ENCODE measurements around the gene SLC2A6. TPM values are rescaled to one million over a fixed set of nuclear protein-coding genes. Genes with fewer than 3 reads are reported as not detected.

SLC2A6 gene
- total RNA-seq, 1 experiment from 2014 or later = 10.6 TPM

DNA sequence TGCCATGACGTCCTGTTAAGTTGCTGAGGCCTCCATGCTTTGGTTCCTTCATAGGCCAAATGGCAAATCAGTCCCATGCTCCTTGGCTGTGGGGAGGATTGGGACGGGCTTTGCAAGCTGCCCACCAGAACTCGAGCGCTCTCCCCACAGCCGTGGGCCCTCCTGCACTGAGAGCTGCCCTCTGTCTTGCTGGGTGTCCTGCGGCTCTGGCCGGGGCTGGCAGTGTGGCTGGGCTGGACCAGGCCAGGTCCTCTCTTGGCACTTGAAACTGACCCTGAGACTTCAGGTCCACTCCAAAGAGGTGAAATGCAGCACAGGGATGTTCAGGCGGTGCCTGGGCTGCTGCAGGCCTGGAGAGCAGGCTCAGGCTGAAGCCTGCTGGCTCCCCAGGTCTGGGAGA, 38.8 kb upstream of the SLC2A6 start:
- H3K9me3 ChIP-seq (ENCODE audit: low read length) = no peaks in the 10 kb centered on the region
- no peak overlapping the region for H3K27ac ChIP-seq (ENCODE audit: low read length)
- H4K20me1 ChIP-seq (ENCODE audit: insufficient read depth, low read depth, low read length) = no peaks in the 10 kb centered on the region; the same call in 1 of the 2 replicates
- no peak for DNase-seq
- H3K79me2 ChIP-seq (ENCODE audit: low read length) = no peaks in the 10 kb centered on the region
- no peaks in the 10 kb centered on the region for H3K36me3 ChIP-seq (ENCODE audit: insufficient read depth, low read length)
- H3K4me2 ChIP-seq (ENCODE audit: low read depth, low read length, poor library complexity, severe bottlenecking) = no peak overlapping the region
- H3K9me2 ChIP-seq (replicated peaks; ENCODE audit: insufficient read depth, low read length) = no peaks in the 10 kb centered on the region
- no peak overlapping the region for H2AFZ ChIP-seq (ENCODE audit: low read length)
- H3K4me3 ChIP-seq (ENCODE audit: low read length) = no peak overlapping the region
- no peaks in the 10 kb centered on the region for H3K4me1 ChIP-seq (ENCODE audit: low read length)
- H3K9ac ChIP-seq (ENCODE audit: low read length) = no peak overlapping the region
- no peaks in the 10 kb centered on the region for H3K27me3 ChIP-seq (ENCODE audit: low read length)

DNA sequence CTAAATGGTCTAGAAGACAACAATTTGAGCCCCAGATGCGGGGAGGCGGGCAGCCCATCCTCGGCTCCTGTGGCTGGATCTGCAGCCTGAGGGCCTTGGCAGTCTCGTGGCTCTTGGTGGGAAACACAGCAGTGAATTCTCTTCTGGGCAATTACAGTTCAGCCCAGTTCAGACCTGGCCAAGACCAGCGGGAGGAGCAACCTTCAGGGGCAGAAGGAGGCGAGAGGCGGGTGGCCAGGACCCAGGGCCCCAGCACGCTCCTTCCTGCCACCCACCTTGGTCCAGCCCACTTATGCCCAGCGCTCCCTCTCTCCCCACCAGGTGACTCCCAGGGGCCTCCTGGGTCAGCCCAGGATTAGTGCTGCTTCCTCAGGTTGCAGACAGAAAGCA, 38.1 kb upstream of the SLC2A6 start:
- no peaks in the 10 kb centered on the region for H3K36me3 ChIP-seq (ENCODE audit: insufficient read depth, low read length)
- no peaks in the 10 kb centered on the region for H3K27me3 ChIP-seq (ENCODE audit: low read length)
- DNase-seq = no peak

DNA sequence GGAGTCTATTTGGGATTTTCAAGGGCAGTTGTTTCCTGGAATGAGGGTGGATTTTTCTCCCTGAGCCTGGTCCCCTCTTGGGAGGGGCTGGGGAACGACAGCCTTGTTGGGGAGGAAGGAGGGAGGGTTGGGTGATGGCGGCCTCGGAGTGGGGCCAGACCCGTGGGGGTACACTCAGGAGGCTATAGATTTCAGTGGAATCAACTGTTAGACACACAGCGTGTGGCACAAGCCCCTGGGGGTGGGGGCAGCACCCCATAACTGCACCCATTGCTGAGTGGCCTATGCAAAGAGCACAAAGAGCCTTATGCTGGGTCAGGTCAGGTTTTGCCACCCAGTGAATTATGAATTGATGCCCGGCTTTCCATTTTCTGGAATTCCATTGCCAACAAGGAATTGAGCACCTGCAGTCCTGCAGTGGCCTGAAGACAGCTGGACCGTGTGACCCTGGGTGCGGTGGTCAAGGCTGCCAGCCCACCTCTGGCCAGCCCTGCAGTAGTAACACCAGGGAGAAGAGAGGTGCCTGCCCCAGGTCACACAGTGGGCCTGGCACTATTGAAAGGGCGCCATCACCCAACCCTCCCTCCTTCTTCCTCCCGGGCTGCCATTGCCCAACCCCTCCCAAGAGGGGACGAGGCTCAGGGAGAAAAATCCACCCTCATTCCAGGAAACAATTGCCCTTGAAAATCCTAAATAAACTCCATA, 37.5 kb upstream of the SLC2A6 start:
- Histone ChIP-seq H3K27ac (ENCODE audit: low read length) (no peak overlapping the region), H3K9me3 (ENCODE audit: low read length) (no peaks in the 10 kb centered on the region; the same call in 1 of the 2 replicates), H3K4me2 (ENCODE audit: low read depth, low read length, poor library complexity, severe bottlenecking) (no peak overlapping the region), H3K9ac (ENCODE audit: low read length) (no peak overlapping the region), H3K27me3 (ENCODE audit: low read length) (no peaks in the 10 kb centered on the region), H3K79me2 (ENCODE audit: low read length) (no peaks in the 10 kb centered on the region), H4K20me1 (ENCODE audit: insufficient read depth, low read depth, low read length) (no peaks in the 10 kb centered on the region), H2AFZ (ENCODE audit: low read length) (no peak overlapping the region), H3K4me3 (ENCODE audit: low read length) (no peak overlapping the region), H3K9me2 (replicated peaks; ENCODE audit: insufficient read depth, low read length) (no peaks in the 10 kb centered on the region), H3K4me1 (ENCODE audit: low read length) (no peaks in the 10 kb centered on the region), H3K36me3 (ENCODE audit: insufficient read depth, low read length) (no peaks in the 10 kb centered on the region)
- no peak for DNase-seq

More for the DNA sequence above, 38.1 kb upstream of the SLC2A6 start:
- H3K9me3 ChIP-seq (ENCODE audit: low read length) = no peaks in the 10 kb centered on the region; the same call in 1 of the 2 replicates
- H3K9me2 ChIP-seq (replicated peaks; ENCODE audit: insufficient read depth, low read length) = no peaks in the 10 kb centered on the region
- H2AFZ ChIP-seq (ENCODE audit: low read length) = no peak overlapping the region
- H3K4me1 ChIP-seq (ENCODE audit: low read length) = no peaks in the 10 kb centered on the region
- no peak overlapping the region for H3K9ac ChIP-seq (ENCODE audit: low read length)
- H3K4me2 ChIP-seq (ENCODE audit: low read depth, low read length, poor library complexity, severe bottlenecking) = no peak overlapping the region
- no peak overlapping the region for H3K4me3 ChIP-seq (ENCODE audit: low read length)
- H3K79me2 ChIP-seq (ENCODE audit: low read length) = no peaks in the 10 kb centered on the region
- no peak overlapping the region for H3K27ac ChIP-seq (ENCODE audit: low read length)
- H4K20me1 ChIP-seq (ENCODE audit: insufficient read depth, low read depth, low read length) = no peaks in the 10 kb centered on the region; the same call in 1 of the 2 replicates

- DNase-seq = no peak
- no peaks in the 10 kb centered on the region for H3K9me2 ChIP-seq (replicated peaks; ENCODE audit: insufficient read depth, low read length)
- H3K79me2 ChIP-seq (ENCODE audit: low read length) = no peaks in the 10 kb centered on the region
- no peak overlapping the region for H3K4me2 ChIP-seq (ENCODE audit: low read depth, low read length, poor library complexity, severe bottlenecking)
- H3K9me3 ChIP-seq (ENCODE audit: low read length) = no peaks in the 10 kb centered on the region; the same call in 1 of the 2 replicates
- no peaks in the 10 kb centered on the region for H3K36me3 ChIP-seq (ENCODE audit: insufficient read depth, low read length)
- no peaks in the 10 kb centered on the region for H4K20me1 ChIP-seq (ENCODE audit: insufficient read depth, low read depth, low read length)
- H3K9ac ChIP-seq (ENCODE audit: low read length) = no peak overlapping the region
- H3K4me1 ChIP-seq (ENCODE audit: low read length) = no peaks in the 10 kb centered on the region
- no peak overlapping the region for H2AFZ ChIP-seq (ENCODE audit: low read length)
- H3K27ac ChIP-seq (ENCODE audit: low read length) = no peak overlapping the region
- no peaks in the 10 kb centered on the region for H3K27me3 ChIP-seq (ENCODE audit: low read length)
- H3K4me3 ChIP-seq (ENCODE audit: low read length) = no peak overlapping the region
These were observed 36.8 kb upstream of the SLC2A6 start for GRCh38 chr9:133515615-133516255.

DNA sequence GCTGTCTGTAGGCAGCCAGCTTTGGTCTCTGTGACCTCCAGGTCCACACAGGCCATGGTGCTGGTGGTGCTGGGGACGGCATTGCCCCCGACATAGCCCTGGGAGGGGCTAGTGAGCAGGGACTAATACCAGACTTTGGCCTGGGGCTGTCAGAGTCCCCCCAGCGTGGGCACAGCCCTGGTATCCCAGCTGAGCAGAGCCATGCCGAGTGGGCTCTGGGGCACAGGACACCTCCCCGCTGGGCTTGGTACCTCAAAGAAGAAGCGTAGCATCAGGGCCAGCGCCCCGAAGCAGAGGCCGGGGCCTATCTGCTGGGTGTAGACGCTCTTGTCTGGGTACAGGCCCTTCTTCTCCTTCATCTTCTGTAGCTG, 36.3 kb upstream of the SLC2A6 start:
- no peak overlapping the region for H3K4me3 ChIP-seq (ENCODE audit: low read length)
- H3K9me3 ChIP-seq (ENCODE audit: low read length) = no peaks in the 10 kb centered on the region; the same call in 1 of the 2 replicates
- no peaks in the 10 kb centered on the region for H4K20me1 ChIP-seq (ENCODE audit: insufficient read depth, low read depth, low read length)
- H3K27me3 ChIP-seq (ENCODE audit: low read length) = no peaks in the 10 kb centered on the region
- no peaks in the 10 kb centered on the region for H3K36me3 ChIP-seq (ENCODE audit: insufficient read depth, low read length)
- H3K9me2 ChIP-seq (replicated peaks; ENCODE audit: insufficient read depth, low read length) = no peaks in the 10 kb centered on the region
- H3K79me2 ChIP-seq (ENCODE audit: low read length) = no peaks in the 10 kb centered on the region
- H3K27ac ChIP-seq (ENCODE audit: low read length) = no peak overlapping the region
- no peak for DNase-seq
- no peak overlapping the region for H3K9ac ChIP-seq (ENCODE audit: low read length)
- no peaks in the 10 kb centered on the region for H3K4me1 ChIP-seq (ENCODE audit: low read length)
- no peak overlapping the region for H3K4me2 ChIP-seq (ENCODE audit: low read depth, low read length, poor library complexity, severe bottlenecking)
- no peak overlapping the region for H2AFZ ChIP-seq (ENCODE audit: low read length)

DNA sequence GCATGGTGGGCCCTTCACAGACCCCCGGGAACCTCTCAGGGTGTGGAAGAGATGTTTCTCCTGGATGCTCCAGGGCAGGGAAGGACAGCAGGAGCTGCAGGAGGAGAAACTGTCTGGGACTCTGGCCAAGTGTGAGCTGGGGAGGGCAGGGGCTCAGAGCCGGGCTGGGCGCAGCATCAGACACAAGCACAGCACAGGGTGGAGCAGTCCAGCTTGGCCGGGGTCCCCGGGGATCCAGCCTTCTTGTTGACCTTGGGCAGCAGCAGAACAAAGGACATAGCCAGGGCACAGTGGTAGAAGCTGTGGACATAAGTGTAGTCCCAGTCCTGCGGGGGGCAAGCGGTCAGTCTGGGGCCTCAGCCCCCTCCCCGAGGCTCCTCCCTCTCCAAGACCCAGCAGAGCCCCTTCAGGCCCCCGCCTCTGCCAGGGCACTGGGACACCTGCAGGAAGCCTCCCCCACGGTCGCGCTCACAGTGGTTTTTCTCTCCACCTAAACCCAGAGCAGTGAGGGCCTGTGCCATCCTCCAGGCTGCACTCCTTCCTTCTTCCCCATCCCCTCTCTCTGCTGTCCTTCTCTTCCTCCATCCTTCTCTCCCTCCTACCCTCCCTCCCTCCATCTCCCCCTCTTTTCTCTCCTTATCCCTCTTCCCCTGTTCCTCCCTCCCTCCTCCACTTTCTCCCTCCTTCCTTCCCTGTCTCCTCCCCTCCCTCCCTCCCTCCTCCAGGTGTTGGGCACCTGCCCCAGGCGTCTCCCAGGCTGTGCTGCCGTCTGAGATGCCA, 35.8 kb upstream of the SLC2A6 start:
- Histone ChIP-seq H3K4me1 (ENCODE audit: low read length) (no peaks in the 10 kb centered on the region), H3K79me2 (ENCODE audit: low read length) (no peaks in the 10 kb centered on the region)

DNA sequence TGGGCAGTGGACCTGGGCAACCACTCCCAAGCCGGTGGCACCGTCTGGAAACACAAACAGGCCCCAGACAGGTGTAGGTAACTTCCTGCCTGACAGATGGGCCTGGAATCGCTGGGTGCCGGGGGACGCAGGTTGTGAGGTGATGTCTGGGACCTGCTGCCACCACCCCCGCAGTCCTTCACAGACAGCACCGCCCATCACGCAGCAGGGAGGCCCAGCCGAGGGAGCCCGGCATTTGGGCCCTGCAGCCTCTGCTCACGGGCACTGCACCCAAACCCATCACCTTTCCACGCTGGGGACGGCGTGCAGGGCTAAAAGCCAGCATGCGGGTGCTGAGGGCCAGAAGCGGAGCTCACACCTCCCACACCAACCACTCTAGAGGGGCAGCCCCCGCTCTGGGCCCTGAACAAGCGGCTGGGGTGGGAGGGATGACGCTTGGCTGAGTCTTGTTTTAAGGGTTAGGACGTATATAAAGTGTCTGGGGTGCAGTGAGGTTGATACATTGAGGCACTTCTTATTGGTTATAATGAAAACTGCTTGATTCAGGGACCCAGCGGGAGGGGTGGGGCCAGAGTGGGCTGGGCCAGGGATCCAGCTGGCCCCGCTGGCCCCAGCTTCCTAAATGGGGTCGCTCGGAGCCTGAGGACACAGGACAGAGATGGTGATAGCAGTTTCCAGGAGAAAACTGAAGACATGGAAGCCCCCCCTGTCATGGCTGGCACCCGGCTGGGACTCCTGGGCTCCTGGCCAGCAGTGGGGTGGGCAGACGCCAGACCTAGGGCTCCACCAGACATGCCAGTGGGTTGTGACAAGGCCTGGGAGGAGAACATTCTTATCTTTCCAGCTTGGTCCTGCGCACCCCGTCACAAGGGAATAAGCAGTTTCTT, 34.6 kb upstream of the SLC2A6 start:
- H3K9ac ChIP-seq (ENCODE audit: low read length) = no peak overlapping the region
- no peaks in the 10 kb centered on the region for H3K79me2 ChIP-seq (ENCODE audit: low read length)
- H2AFZ ChIP-seq (ENCODE audit: low read length) = no peak overlapping the region
- no peaks in the 10 kb centered on the region for H3K9me2 ChIP-seq (replicated peaks; ENCODE audit: insufficient read depth, low read length)
- no peak overlapping the region for H3K4me2 ChIP-seq (ENCODE audit: low read depth, low read length, poor library complexity, severe bottlenecking)
- H3K4me1 ChIP-seq (ENCODE audit: low read length) = no peaks in the 10 kb centered on the region
- H3K4me3 ChIP-seq (ENCODE audit: low read length) = no peak overlapping the region
- H4K20me1 ChIP-seq (ENCODE audit: insufficient read depth, low read depth, low read length) = no peaks in the 10 kb centered on the region
- no peaks in the 10 kb centered on the region for H3K27me3 ChIP-seq (ENCODE audit: low read length)
- no peak overlapping the region for H3K27ac ChIP-seq (ENCODE audit: low read length)
- no peaks in the 10 kb centered on the region; the same call in 1 of the 2 replicates for H3K9me3 ChIP-seq (ENCODE audit: low read length)
- no peaks in the 10 kb centered on the region for H3K36me3 ChIP-seq (ENCODE audit: insufficient read depth, low read length)
- DNase-seq = no peak

More for the DNA sequence above, 35.8 kb upstream of the SLC2A6 start:
- Histone ChIP-seq H3K27me3 (ENCODE audit: low read length) (no peaks in the 10 kb centered on the region), H3K27ac (ENCODE audit: low read length) (no peak overlapping the region), H3K9me2 (replicated peaks; ENCODE audit: insufficient read depth, low read length) (no peaks in the 10 kb centered on the region), H3K9ac (ENCODE audit: low read length) (no peak overlapping the region), H3K36me3 (ENCODE audit: insufficient read depth, low read length) (no peaks in the 10 kb centered on the region), H3K4me3 (ENCODE audit: low read length) (no peak overlapping the region), H4K20me1 (ENCODE audit: insufficient read depth, low read depth, low read length) (no peaks in the 10 kb centered on the region), H2AFZ (ENCODE audit: low read length) (no peak overlapping the region), H3K4me2 (ENCODE audit: low read depth, low read length, poor library complexity, severe bottlenecking) (no peak overlapping the region), H3K9me3 (ENCODE audit: low read length) (no peaks in the 10 kb centered on the region; the same call in 1 of the 2 replicates)
- DNase-seq = no peak
